ENCODE measurements around the gene HHAT. TPM values are rescaled to one million over a fixed set of nuclear protein-coding genes. Genes with fewer than 3 reads are reported as not detected.
A peak's percentile ranks its signal among the peaks of the same experiment; 100 is the strongest.

HHAT gene
- total and polyA plus RNA-seq, 2 experiments from 2014 or later, result 1.6 to 1.9 TPM

- no peaks in the 10 kb centered on the region for H4K20me1 ChIP-seq (ENCODE audit: insufficient read depth)
- H3F3A ChIP-seq (ENCODE audit: insufficient read depth), result no peaks in the 10 kb centered on the region
- no peak overlapping the region for H3K9ac ChIP-seq
- H3K4me2 ChIP-seq (ENCODE audit: unreplicated experiment), result no peak overlapping the region
- no peak overlapping the region for H2AFZ ChIP-seq
- TF ChIP-seq EZH2 (IDR thresholded peaks at IDR 0.05; ENCODE audit: insufficient read depth, poor library complexity, severe bottlenecking) (no peak), EZH2phosphoT487 (IDR thresholded peaks at IDR 0.05; ENCODE audit: insufficient read depth, low read depth) (no peak)
- no peak for DNase-seq
- H3K4me3 ChIP-seq, result no peak overlapping the region
- no peaks in the 10 kb centered on the region for H3K79me2 ChIP-seq (ENCODE audit: insufficient read depth)
- no peaks in the 10 kb centered on the region for H3K27me3 ChIP-seq (replicated peaks; ENCODE audit: insufficient read depth)
- no peaks in the 10 kb centered on the region for H3K9me3 ChIP-seq (ENCODE audit: low read depth)
- WGBS, 2 experiments (ENCODE audit: low coverage in 1 of 2, low lambda C conversion rate in 2 of 2, missing lambda C conversion rate in 2 of 2), result 0 to 14% methylated on average over 1 of the region's 1 CpG
- H3K27ac ChIP-seq, result no peak overlapping the region
- no peaks in the 10 kb centered on the region for H3K36me3 ChIP-seq (ENCODE audit: low read depth)
- H3K9me2 ChIP-seq (ENCODE audit: insufficient read depth), result no peaks in the 10 kb centered on the region
- H3K4me1 ChIP-seq (ENCODE audit: insufficient read depth), result no peaks in the 10 kb centered on the region
- in situ Hi-C loops (cut with MboI), result no loop called here
These were observed 162.1 kb downstream of the HHAT start for GRCh38 chr1:210490781-210491180.

GRCh38 chr1:210496063-210496462 is 167.4 kb downstream of the HHAT start:
- peak; percentile 84 for DNase-seq
- Histone ChIP-seq H3K4me3 (no peak overlapping the region), H3K36me3 (ENCODE audit: low read depth) (no peaks in the 10 kb centered on the region), H3K27ac (no peak overlapping the region), H3F3A (ENCODE audit: insufficient read depth) (no peaks in the 10 kb centered on the region), H3K4me1 (ENCODE audit: insufficient read depth) (no peaks in the 10 kb centered on the region), H3K27me3 (replicated peaks; ENCODE audit: insufficient read depth) (no peaks in the 10 kb centered on the region), H3K9ac (no peak overlapping the region), H3K9me2 (ENCODE audit: insufficient read depth) (no peaks in the 10 kb centered on the region), H3K79me2 (ENCODE audit: insufficient read depth) (no peaks in the 10 kb centered on the region), H2AFZ (no peak overlapping the region), H3K4me2 (ENCODE audit: unreplicated experiment) (no peak overlapping the region), H4K20me1 (ENCODE audit: insufficient read depth) (no peaks in the 10 kb centered on the region), H3K9me3 (ENCODE audit: low read depth) (no peaks in the 10 kb centered on the region)
- in situ Hi-C loops (cut with MboI), result no loop called here
- 20% methylated on average over 3 of the region's 3 CpGs for WGBS, 2 experiments (ENCODE audit: low coverage in 1 of 2, low lambda C conversion rate in 2 of 2, missing lambda C conversion rate in 2 of 2)
- TF ChIP-seq EZH2 (IDR thresholded peaks at IDR 0.05; ENCODE audit: insufficient read depth, poor library complexity, severe bottlenecking), result no peak
- TF ChIP-seq EZH2phosphoT487 (IDR thresholded peaks at IDR 0.05; ENCODE audit: insufficient read depth, low read depth), result no peak

- Histone ChIP-seq H3K27me3 (replicated peaks; ENCODE audit: insufficient read depth) (no peaks in the 10 kb centered on the region), H3K4me2 (ENCODE audit: unreplicated experiment) (no peak overlapping the region), H4K20me1 (ENCODE audit: insufficient read depth) (no peaks in the 10 kb centered on the region), H3K4me1 (ENCODE audit: insufficient read depth) (no peaks in the 10 kb centered on the region), H2AFZ (no peak overlapping the region), H3K9me2 (ENCODE audit: insufficient read depth) (no peaks in the 10 kb centered on the region), H3K36me3 (ENCODE audit: low read depth) (no peaks in the 10 kb centered on the region), H3K79me2 (ENCODE audit: insufficient read depth) (no peaks in the 10 kb centered on the region), H3K27ac (no peak overlapping the region), H3K9me3 (ENCODE audit: low read depth) (no peaks in the 10 kb centered on the region), H3K9ac (no peak overlapping the region), H3F3A (ENCODE audit: insufficient read depth) (no peaks in the 10 kb centered on the region), H3K4me3 (no peak overlapping the region)
- WGBS, 2 experiments (ENCODE audit: low coverage in 1 of 2, low lambda C conversion rate in 2 of 2, missing lambda C conversion rate in 2 of 2), result 40 to 42% methylated on average over 2 of the region's 2 CpGs
- TF ChIP-seq EZH2 (IDR thresholded peaks at IDR 0.05; ENCODE audit: insufficient read depth, poor library complexity, severe bottlenecking), result no peak
- TF ChIP-seq EZH2phosphoT487 (IDR thresholded peaks at IDR 0.05; ENCODE audit: insufficient read depth, low read depth), result no peak
- DNase-seq, result no peak
- in situ Hi-C loops (cut with MboI), result no loop called here
These were observed 171.3 kb downstream of the HHAT start for GRCh38 chr1:210499956-210500355.

- Histone ChIP-seq H3K4me3 (no peak overlapping the region), H2AFZ (no peak overlapping the region), H3K4me2 (ENCODE audit: unreplicated experiment) (no peak overlapping the region), H3F3A (ENCODE audit: insufficient read depth) (no peaks in the 10 kb centered on the region), H4K20me1 (ENCODE audit: insufficient read depth) (no peaks in the 10 kb centered on the region), H3K27me3 (replicated peaks; ENCODE audit: insufficient read depth) (no peaks in the 10 kb centered on the region), H3K36me3 (ENCODE audit: low read depth) (no peaks in the 10 kb centered on the region), H3K9ac (no peak overlapping the region), H3K9me3 (ENCODE audit: low read depth) (no peaks in the 10 kb centered on the region), H3K27ac (no peak overlapping the region), H3K79me2 (ENCODE audit: insufficient read depth) (no peaks in the 10 kb centered on the region), H3K4me1 (ENCODE audit: insufficient read depth) (no peaks in the 10 kb centered on the region), H3K9me2 (ENCODE audit: insufficient read depth) (no peaks in the 10 kb centered on the region)
- in situ Hi-C loops (cut with MboI), result no loop called here
- 45 to 63% methylated on average over 2 of the region's 2 CpGs for WGBS, 2 experiments (ENCODE audit: low coverage in 1 of 2, low lambda C conversion rate in 2 of 2, missing lambda C conversion rate in 2 of 2)
- no peak for TF ChIP-seq EZH2 (IDR thresholded peaks at IDR 0.05; ENCODE audit: insufficient read depth, poor library complexity, severe bottlenecking)
- no peak for TF ChIP-seq EZH2phosphoT487 (IDR thresholded peaks at IDR 0.05; ENCODE audit: insufficient read depth, low read depth)
- DNase-seq, result no peak
These were observed 172.1 kb downstream of the HHAT start for GRCh38 chr1:210500831-210501230.

- WGBS, 2 experiments (ENCODE audit: low coverage in 1 of 2, low lambda C conversion rate in 2 of 2, missing lambda C conversion rate in 2 of 2), result 13 to 32% methylated on average over 3 of the region's 3 CpGs
- Histone ChIP-seq H3K36me3 (ENCODE audit: low read depth) (no peaks in the 10 kb centered on the region), H3F3A (ENCODE audit: insufficient read depth) (no peaks in the 10 kb centered on the region), H3K27ac (no peak overlapping the region), H3K9me2 (ENCODE audit: insufficient read depth) (no peaks in the 10 kb centered on the region), H3K9me3 (ENCODE audit: low read depth) (no peaks in the 10 kb centered on the region), H3K4me1 (ENCODE audit: insufficient read depth) (no peaks in the 10 kb centered on the region), H3K4me3 (no peak overlapping the region), H3K79me2 (ENCODE audit: insufficient read depth) (no peaks in the 10 kb centered on the region), H3K9ac (no peak overlapping the region), H3K27me3 (replicated peaks; ENCODE audit: insufficient read depth) (no peaks in the 10 kb centered on the region), H4K20me1 (ENCODE audit: insufficient read depth) (no peaks in the 10 kb centered on the region), H2AFZ (no peak overlapping the region), H3K4me2 (ENCODE audit: unreplicated experiment) (no peak overlapping the region)
- TF ChIP-seq EZH2 (IDR thresholded peaks at IDR 0.05; ENCODE audit: insufficient read depth, poor library complexity, severe bottlenecking) (no peak), EZH2phosphoT487 (IDR thresholded peaks at IDR 0.05; ENCODE audit: insufficient read depth, low read depth) (no peak)
- in situ Hi-C loops (cut with MboI), result no loop called here
- no peak for DNase-seq
These were observed 175.6 kb downstream of the HHAT start for GRCh38 chr1:210504286-210504685.

Data from GM23248 (cell line).